ENCODE results near the gene PCDHGB5.
"Not testable (repeated sequence)": the region's sequence is repeated elsewhere in the genome, so short reads cannot be mapped to it uniquely, and the experiment has no call there.

The PCDHGB5 gene

DNA sequence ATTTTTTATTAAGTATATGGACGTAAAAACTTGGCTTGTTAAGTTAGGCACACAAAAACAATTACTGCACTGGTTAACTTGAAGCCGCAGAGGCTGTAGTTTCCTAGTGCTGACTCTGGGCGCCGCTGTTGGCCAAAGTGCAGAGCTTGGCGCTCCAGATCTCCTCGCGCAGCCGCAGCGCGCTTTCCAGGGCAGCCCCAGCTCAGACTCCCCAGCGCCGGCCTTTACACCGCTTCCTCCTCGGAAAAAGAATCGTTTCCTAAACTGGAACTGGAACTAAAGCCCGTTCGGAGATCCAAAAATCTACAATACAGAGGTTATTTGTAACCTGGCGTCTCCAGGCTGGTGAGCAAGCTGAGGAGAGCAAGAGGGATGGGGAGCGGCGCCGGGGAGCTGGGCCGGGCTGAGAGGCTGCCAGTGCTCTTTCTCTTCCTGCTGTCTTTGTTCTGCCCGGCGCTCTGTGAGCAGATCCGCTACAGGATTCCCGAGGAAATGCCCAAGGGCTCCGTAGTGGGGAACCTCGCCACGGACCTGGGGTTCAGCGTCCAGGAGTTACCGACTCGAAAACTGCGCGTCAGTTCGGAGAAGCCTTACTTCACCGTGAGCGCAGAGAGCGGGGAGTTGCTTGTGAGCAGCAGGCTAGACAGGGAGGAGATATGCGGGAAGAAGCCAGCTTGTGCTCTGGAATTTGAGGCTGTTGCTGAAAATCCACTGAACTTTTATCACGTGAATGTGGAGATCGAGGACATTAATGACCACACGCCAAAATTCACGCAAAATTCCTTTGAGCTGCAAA, at the start of gene PCDHGB5:
Gene PCDHGB5, plus strand, starts transcription at position 192 of the 796 bp plus-strand sequence. Its CDS starts 181 bp downstream, at position 373.
- H3K27me3 ChIP-seq: peaks cover 98% of the 10 kb centered on the region
- H3K4me3 ChIP-seq (ENCODE audit: low read depth in 1 of 2, low read length in 1 of 2); H3K4me1 ChIP-seq (ENCODE audit: control insufficient read depth in 1 of 2, insufficient read depth in 1 of 2, low read depth in 1 of 2, low read length in 1 of 2); H3K27ac ChIP-seq; H3K36me3 ChIP-seq: not testable (repeated sequence)
- peaks cover 24% of the 10 kb centered on the region for H3K9me3 ChIP-seq

DNA sequence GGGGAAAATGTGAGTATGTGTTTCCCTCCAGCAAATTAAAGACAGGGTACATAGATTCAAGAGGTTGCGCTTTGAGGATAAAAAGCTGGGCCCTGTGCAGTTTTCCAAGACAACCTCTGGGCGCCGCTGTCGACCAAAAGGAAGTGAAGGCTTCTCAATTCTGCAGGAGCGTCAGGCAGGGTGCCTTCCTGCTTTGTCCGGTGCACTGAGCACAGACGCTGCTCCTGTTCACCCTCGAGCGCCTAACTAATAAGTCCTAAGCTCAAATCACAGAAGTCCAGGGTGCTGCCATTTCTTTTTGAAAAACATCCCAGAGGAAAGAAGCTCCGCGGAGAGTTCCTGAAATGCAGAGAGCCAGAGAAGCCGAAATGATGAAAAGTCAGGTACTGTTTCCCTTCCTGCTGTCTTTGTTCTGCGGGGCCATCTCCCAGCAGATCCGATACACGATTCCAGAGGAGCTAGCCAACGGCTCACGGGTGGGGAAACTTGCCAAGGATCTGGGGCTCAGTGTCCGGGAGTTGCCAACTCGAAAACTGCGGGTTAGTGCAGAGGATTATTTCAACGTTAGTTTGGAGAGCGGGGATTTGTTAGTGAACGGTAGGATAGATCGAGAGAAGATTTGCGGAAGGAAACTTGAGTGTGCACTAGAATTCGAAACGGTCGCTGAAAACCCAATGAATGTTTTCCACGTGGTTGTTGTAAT, 47.7 kb upstream of the PCDHGB5 start, which contains the start of gene PCDHGB1:
Gene PCDHGB1, plus strand, starts transcription at position 183 of the 703 bp plus-strand sequence. Its CDS starts 162 bp downstream, at position 345.
- Histone ChIP-seq H3K9me3 (peaks cover 19% of the 10 kb centered on the region), H3K27me3 (peaks cover 89% of the 10 kb centered on the region), H3K27ac (no peak within 1 kb of the TSS), H3K4me1 (ENCODE audit: control insufficient read depth in 1 of 2, insufficient read depth in 1 of 2, low read depth in 1 of 2, low read length in 1 of 2) (no peaks in the 10 kb centered on the region), H3K36me3 (no peaks in the 10 kb centered on the region), H3K4me3 (ENCODE audit: low read depth in 1 of 2, low read length in 1 of 2) (no peak within 1 kb of the TSS)
- TF ChIP-seq, protein P1, sequence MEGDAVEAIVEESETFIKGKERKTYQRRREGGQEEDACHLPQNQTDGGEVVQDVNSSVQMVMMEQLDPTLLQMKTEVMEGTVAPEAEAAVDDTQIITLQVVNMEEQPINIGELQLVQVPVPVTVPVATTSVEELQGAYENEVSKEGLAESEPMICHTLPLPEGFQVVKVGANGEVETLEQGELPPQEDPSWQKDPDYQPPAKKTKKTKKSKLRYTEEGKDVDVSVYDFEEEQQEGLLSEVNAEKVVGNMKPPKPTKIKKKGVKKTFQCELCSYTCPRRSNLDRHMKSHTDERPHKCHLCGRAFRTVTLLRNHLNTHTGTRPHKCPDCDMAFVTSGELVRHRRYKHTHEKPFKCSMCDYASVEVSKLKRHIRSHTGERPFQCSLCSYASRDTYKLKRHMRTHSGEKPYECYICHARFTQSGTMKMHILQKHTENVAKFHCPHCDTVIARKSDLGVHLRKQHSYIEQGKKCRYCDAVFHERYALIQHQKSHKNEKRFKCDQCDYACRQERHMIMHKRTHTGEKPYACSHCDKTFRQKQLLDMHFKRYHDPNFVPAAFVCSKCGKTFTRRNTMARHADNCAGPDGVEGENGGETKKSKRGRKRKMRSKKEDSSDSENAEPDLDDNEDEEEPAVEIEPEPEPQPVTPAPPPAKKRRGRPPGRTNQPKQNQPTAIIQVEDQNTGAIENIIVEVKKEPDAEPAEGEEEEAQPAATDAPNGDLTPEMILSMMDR (IDR thresholded peaks at IDR 0.05): no peak

DNA sequence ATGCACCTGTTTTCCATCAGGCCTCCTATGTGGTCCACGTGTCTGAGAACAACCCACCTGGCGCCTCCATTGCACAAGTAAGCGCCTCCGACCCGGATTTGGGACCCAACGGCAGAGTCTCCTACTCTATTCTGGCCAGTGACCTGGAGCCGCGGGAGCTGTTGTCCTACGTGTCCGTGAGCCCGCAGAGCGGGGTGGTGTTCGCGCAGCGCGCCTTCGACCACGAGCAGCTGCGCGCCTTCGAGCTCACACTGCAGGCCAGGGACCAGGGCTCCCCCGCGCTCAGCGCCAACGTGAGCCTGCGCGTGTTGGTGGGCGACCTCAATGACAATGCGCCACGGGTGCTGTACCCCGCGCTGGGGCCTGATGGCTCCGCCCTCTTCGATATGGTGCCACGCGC, 46.2 kb upstream of the PCDHGB5 start:
- no peak overlapping the region for H3K4me3 ChIP-seq (ENCODE audit: low read depth in 1 of 2, low read length in 1 of 2)
- no peaks in the 10 kb centered on the region for H3K4me1 ChIP-seq (ENCODE audit: control insufficient read depth in 1 of 2, insufficient read depth in 1 of 2, low read depth in 1 of 2, low read length in 1 of 2)
- no peak overlapping the region for H3K27ac ChIP-seq
- no peaks in the 10 kb centered on the region for H3K36me3 ChIP-seq
- H3K27me3 ChIP-seq: peaks cover 91% of the 10 kb centered on the region
- TF ChIP-seq, protein P1 (IDR thresholded peaks at IDR 0.05): no peak
- peaks cover 19% of the 10 kb centered on the region for H3K9me3 ChIP-seq

DNA sequence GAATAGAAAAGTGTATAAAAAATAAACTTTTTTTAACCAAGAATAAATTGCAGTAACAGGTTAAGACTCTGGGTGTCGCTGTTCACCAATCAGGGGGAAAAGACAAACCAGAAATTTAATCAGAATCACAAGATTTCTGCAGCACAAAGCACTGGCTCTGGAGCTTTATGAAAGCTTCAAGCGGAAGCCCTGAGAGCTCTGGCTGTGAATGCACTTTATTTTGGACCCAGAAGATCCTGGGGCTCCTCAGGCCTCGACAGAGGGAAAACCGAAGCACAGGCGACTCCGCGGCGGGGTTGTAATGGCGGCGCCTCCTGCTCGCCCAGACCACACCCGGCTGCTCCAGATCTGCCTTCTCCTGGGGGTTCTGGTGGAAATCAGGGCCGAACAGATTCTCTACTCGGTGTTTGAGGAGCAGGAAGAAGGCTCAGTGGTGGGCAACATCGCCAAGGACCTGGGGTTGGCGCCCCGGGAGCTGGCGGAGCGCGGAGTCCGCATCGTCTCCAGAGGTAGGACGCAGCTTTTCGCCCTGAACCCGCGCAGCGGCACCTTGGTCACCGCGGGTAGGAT, 42.8 kb upstream of the PCDHGB5 start, which contains the start of gene PCDHGA4:
Gene PCDHGA4, plus strand, starts transcription at position 122 of the 570 bp plus-strand sequence. Its CDS starts 87 bp downstream, at position 209.
- TF ChIP-seq, protein P1 (IDR thresholded peaks at IDR 0.05): no peak
- no peaks in the 10 kb centered on the region for H3K4me1 ChIP-seq (ENCODE audit: control insufficient read depth in 1 of 2, insufficient read depth in 1 of 2, low read depth in 1 of 2, low read length in 1 of 2)
- no peak within 1 kb of the TSS for H3K27ac ChIP-seq
- H3K27me3 ChIP-seq: peaks cover 100% of the 10 kb centered on the region
- peaks cover 22% of the 10 kb centered on the region for H3K9me3 ChIP-seq
- H3K4me3 ChIP-seq (ENCODE audit: low read depth in 1 of 2, low read length in 1 of 2): no peak within 1 kb of the TSS
- no peaks in the 10 kb centered on the region for H3K36me3 ChIP-seq

DNA sequence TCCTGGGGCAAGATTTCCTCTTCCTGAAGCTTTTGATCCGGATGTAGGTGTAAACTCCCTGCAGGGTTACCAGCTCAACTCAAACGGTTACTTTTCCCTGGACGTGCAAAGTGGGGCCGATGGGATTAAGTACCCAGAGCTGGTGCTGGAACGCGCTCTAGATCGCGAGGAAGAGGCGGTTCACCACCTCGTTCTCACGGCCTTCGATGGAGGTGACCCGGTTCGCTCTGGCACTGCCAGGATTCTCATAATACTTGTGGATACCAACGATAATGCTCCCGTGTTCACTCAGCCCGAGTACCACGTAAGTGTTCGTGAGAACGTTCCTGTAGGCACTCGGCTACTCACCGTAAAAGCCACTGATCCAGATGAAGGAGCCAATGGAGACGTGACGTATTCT, 42.1 kb upstream of the PCDHGB5 start:
- Histone ChIP-seq H3K4me3 (ENCODE audit: low read depth in 1 of 2, low read length in 1 of 2) (no peak overlapping the region), H3K36me3 (no peaks in the 10 kb centered on the region), H3K27ac (no peak overlapping the region), H3K4me1 (ENCODE audit: control insufficient read depth in 1 of 2, insufficient read depth in 1 of 2, low read depth in 1 of 2, low read length in 1 of 2) (no peaks in the 10 kb centered on the region), H3K27me3 (peaks cover 100% of the 10 kb centered on the region), H3K9me3 (peaks cover 23% of the 10 kb centered on the region)
- TF ChIP-seq, protein P1 (IDR thresholded peaks at IDR 0.05): no peak
